ENCODE measurements around the gene TWIST1.

Gene TWIST1

GRCh38 chr7:19119372-19119771 lies 1.9 kb upstream of the TWIST1 start:
- Histone ChIP-seq H3F3A (ENCODE audit: insufficient read depth) (no peaks in the 10 kb centered on the region), H3K9me2 (replicated peaks; ENCODE audit: insufficient read depth, low read length) (no peaks in the 10 kb centered on the region), H3K9ac (ENCODE audit: low read length) (no peak overlapping the region), H3K79me2 (ENCODE audit: insufficient read depth, low read length) (no peaks in the 10 kb centered on the region), H3K4me2 (ENCODE audit: low read depth, low read length, poor library complexity, severe bottlenecking) (no peak overlapping the region), H3K36me3 (ENCODE audit: low read length) (no peaks in the 10 kb centered on the region), H3K9me3 (ENCODE audit: insufficient read depth, low read length) (no peaks in the 10 kb centered on the region), H3K4me3 (ENCODE audit: insufficient read depth, low read length, poor library complexity, severe bottlenecking) (no peak overlapping the region), H2AFZ (ENCODE audit: low read depth, low read length, severe bottlenecking) (no peak overlapping the region), H3K27ac (ENCODE audit: low read depth, low read length) (no peak overlapping the region), H3K27me3 (ENCODE audit: low read length) (no peaks in the 10 kb centered on the region), H4K20me1 (ENCODE audit: low read depth, low read length) (no peaks in the 10 kb centered on the region)
- TF ChIP-seq CTCF (IDR thresholded peaks at IDR 0.05; ENCODE audit: insufficient read depth, low read length, poor library complexity, severe bottlenecking), result no peak
- TF ChIP-seq EZH2phosphoT487 (conservative IDR thresholded peaks at IDR 0.05; ENCODE audit: low read length), result no peak

- Histone ChIP-seq H2AFZ (ENCODE audit: low read depth, low read length, severe bottlenecking) (no peak overlapping the region), H3K27me3 (ENCODE audit: low read length) (no peaks in the 10 kb centered on the region), H3K9me2 (replicated peaks; ENCODE audit: insufficient read depth, low read length) (no peaks in the 10 kb centered on the region), H3K27ac (ENCODE audit: low read depth, low read length) (no peak overlapping the region), H3K9ac (ENCODE audit: low read length) (no peak overlapping the region), H3K9me3 (ENCODE audit: insufficient read depth, low read length) (no peaks in the 10 kb centered on the region), H4K20me1 (ENCODE audit: low read depth, low read length) (no peaks in the 10 kb centered on the region), H3K4me2 (ENCODE audit: low read depth, low read length, poor library complexity, severe bottlenecking) (no peak overlapping the region), H3K4me3 (ENCODE audit: insufficient read depth, low read length, poor library complexity, severe bottlenecking) (no peak overlapping the region), H3F3A (ENCODE audit: insufficient read depth) (no peaks in the 10 kb centered on the region), H3K36me3 (ENCODE audit: low read length) (no peaks in the 10 kb centered on the region), H3K79me2 (ENCODE audit: insufficient read depth, low read length) (no peaks in the 10 kb centered on the region)
- TF ChIP-seq CTCF (IDR thresholded peaks at IDR 0.05; ENCODE audit: insufficient read depth, low read length, poor library complexity, severe bottlenecking) (no peak), EZH2phosphoT487 (conservative IDR thresholded peaks at IDR 0.05; ENCODE audit: low read length) (no peak)
Observed at GRCh38 chr7:19118636-19119371, 1.4 kb upstream of the TWIST1 start.

- Histone ChIP-seq H3K4me3 (ENCODE audit: insufficient read depth, low read length, poor library complexity, severe bottlenecking) (no peak overlapping the region), H3F3A (ENCODE audit: insufficient read depth) (no peaks in the 10 kb centered on the region), H3K9me2 (replicated peaks; ENCODE audit: insufficient read depth, low read length) (no peaks in the 10 kb centered on the region), H3K4me2 (ENCODE audit: low read depth, low read length, poor library complexity, severe bottlenecking) (no peak overlapping the region), H4K20me1 (ENCODE audit: low read depth, low read length) (no peaks in the 10 kb centered on the region), H3K9me3 (ENCODE audit: insufficient read depth, low read length) (no peaks in the 10 kb centered on the region), H2AFZ (ENCODE audit: low read depth, low read length, severe bottlenecking) (no peak overlapping the region), H3K36me3 (ENCODE audit: low read length) (no peaks in the 10 kb centered on the region), H3K27me3 (ENCODE audit: low read length) (no peaks in the 10 kb centered on the region), H3K27ac (ENCODE audit: low read depth, low read length) (no peak overlapping the region), H3K9ac (ENCODE audit: low read length) (no peak overlapping the region), H3K79me2 (ENCODE audit: insufficient read depth, low read length) (no peaks in the 10 kb centered on the region)
- TF ChIP-seq EZH2phosphoT487 (conservative IDR thresholded peaks at IDR 0.05; ENCODE audit: low read length) (no peak), CTCF (IDR thresholded peaks at IDR 0.05; ENCODE audit: insufficient read depth, low read length, poor library complexity, severe bottlenecking) (no peak)
Observed at GRCh38 chr7:19117870-19118608, 603 bp upstream of the TWIST1 start.
